Fibroblast of mammary gland (primary cell): ENCODE measurements around the gene LHCGR.

Experiments
- DNase-seq: peaks from one replicate; pipeline ENCODE4 v3.0.0-alpha.2; 2010; ENCODE audit warnings: low read depth
- H3K4me3 ChIP-seq: 2 replicates; pipeline ENCODE4 v1.5.1; 2011; ENCODE audit warnings: low read depth, mild to moderate bottlenecking, low read length, moderate library complexity; ENCODE audit not compliant: control insufficient read depth
- CTCF ChIP-seq: conservative IDR thresholded peaks from 2 replicates; pipeline ENCODE4 v1.5.1; 2011; ENCODE audit warnings: low read depth, low read length, inconsistent platforms; ENCODE audit not compliant: control insufficient read depth, insufficient read depth

LHCGR gene

GRCh38 chr2:48715042-48715899 is 40.3 kb downstream of the LHCGR start:
- H3K4me3 ChIP-seq = no peak overlapping the region
- TF ChIP-seq CTCF = no peak
- peak; percentile 46 for DNase-seq

- H3K4me3 ChIP-seq = no peak overlapping the region
- peak; percentile 45 for DNase-seq
- TF ChIP-seq CTCF = no peak
These were observed 41.3 kb downstream of the LHCGR start for GRCh38 chr2:48714245-48714644.

GRCh38 chr2:48713647-48714046 is 41.9 kb downstream of the LHCGR start:
- DNase-seq = no peak
- H3K4me3 ChIP-seq = no peak overlapping the region
- TF ChIP-seq CTCF = no peak

GRCh38 chr2:48712151-48712550 is 43.4 kb downstream of the LHCGR start:
- no peak for TF ChIP-seq CTCF
- H3K4me3 ChIP-seq = no peak overlapping the region

GRCh38 chr2:48711343-48711742 is 44.2 kb downstream of the LHCGR start:
- H3K4me3 ChIP-seq = no peak overlapping the region
- no peak for TF ChIP-seq CTCF
- DNase-seq = peak; percentile 40

More at GRCh38 chr2:48712151-48712550, 43.4 kb downstream of the LHCGR start:
- no peak for DNase-seq

GRCh38 chr2:48709096-48710034 is 46.2 kb downstream of the LHCGR start:
- no peak overlapping the region for H3K4me3 ChIP-seq

More at GRCh38 chr2:48709096-48710034, 46.2 kb downstream of the LHCGR start:
- no peak for DNase-seq
- no peak for TF ChIP-seq CTCF
